Osteoblast (primary cell): ENCODE measurements around the gene DBNL. TPM values are rescaled to one million over a fixed set of nuclear protein-coding genes. Genes with fewer than 3 reads are reported as not detected.

Experiments
- DNase-seq: peaks from one replicate; pipeline ENCODE4 v3.0.0; 2011; ENCODE audit warnings: low spot score, mixed read lengths; ENCODE audit not compliant: insufficient read length; ENCODE audit errors: missing footprints
- H2AFZ ChIP-seq: 2 replicates; pipeline ENCODE4 v1.6.0; 2011; ENCODE audit warnings: mild to moderate bottlenecking, low read length
- H3K27ac ChIP-seq: 2 replicates; pipeline ENCODE4 v1.5.1; 2011; ENCODE audit warnings: mild to moderate bottlenecking, low read depth, low read length, moderate library complexity
- H3K27me3 ChIP-seq: 2 replicates; pipeline ENCODE4 v1.6.0; 2012; ENCODE audit warnings: mild to moderate bottlenecking, control low read depth, inconsistent platforms, low read length, moderate library complexity; ENCODE audit not compliant: insufficient read depth
- H3K36me3 ChIP-seq: 2 replicates; pipeline ENCODE4 v1.5.1; 2011; ENCODE audit warnings: mild to moderate bottlenecking, low read length, control low read depth, moderate library complexity; ENCODE audit not compliant: insufficient read depth
- H3K4me1 ChIP-seq: 2 replicates; pipeline ENCODE4 v1.5.1; 2011; ENCODE audit warnings: mild to moderate bottlenecking, low read length, control low read depth, moderate library complexity; ENCODE audit not compliant: insufficient read depth
- H3K4me2 ChIP-seq: 2 replicates; pipeline ENCODE4 v1.6.0; 2011; ENCODE audit warnings: mild to moderate bottlenecking, low read length; ENCODE audit not compliant: insufficient read depth
- H3K4me3 ChIP-seq: fragments of 200-600 bp; sonication (generic); 3 replicates; pipeline ENCODE4 v1.5.1; 2012; ENCODE audit warnings: mild to moderate bottlenecking, low read length, inconsistent platforms; ENCODE audit not compliant: insufficient read depth
- H3K79me2 ChIP-seq: 2 replicates; pipeline ENCODE4 v1.6.0; 2012; ENCODE audit warnings: mild to moderate bottlenecking, low read length, control low read depth, inconsistent platforms; ENCODE audit not compliant: insufficient read depth
- H3K9me3 ChIP-seq: 2 replicates; pipeline ENCODE4 v1.5.1; 2011; ENCODE audit warnings: low read depth, low read length, control low read depth
- H4K20me1 ChIP-seq: 2 replicates; pipeline ENCODE4 v1.6.0; 2012; ENCODE audit warnings: mild to moderate bottlenecking, low read length, control low read depth; ENCODE audit not compliant: insufficient read depth
- total RNA-seq: library from RNA; depleted of rRNA; stranded (reverse); fragments of >200 nt; gene quantifications from 2 replicates; pipeline ENCODE4 v1.2.3, GENCODE V29; 2012
- TF ChIP-seq, protein P1 (sequence below): IDR thresholded peaks from 2 replicates; pipeline ENCODE4 v1.5.1; 2011; ENCODE audit warnings: mild to moderate bottlenecking, low read depth, low read length, moderate library complexity; ENCODE audit errors: extremely low read depth

DBNL gene
- total RNA-seq, 1 donor: 105 TPM

DNA sequence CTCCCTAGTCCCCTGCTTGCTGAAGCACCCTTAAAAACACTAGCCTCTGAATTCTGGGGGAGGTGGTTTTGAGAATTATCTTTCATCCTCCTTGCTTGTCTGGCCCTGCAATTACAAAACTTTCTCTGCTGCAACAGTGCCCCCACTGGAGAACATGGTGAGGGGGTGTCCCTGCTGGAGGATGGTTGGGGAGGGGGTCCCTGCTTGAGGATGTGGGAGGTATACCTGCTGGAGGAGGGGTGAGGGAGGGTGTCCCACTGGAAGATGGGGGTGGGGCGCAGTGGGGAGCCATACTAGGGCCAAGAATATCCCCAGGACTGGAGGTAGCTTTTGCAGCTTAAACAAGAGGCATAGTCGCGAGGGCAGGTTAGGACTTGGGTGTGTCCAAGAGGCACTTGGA, 41.0 kb downstream of the DBNL start:
- no peaks in the 10 kb centered on the region for H3K9me3 ChIP-seq
- no peak overlapping the region for H2AFZ ChIP-seq
- DNase-seq: peak; percentile 47
- H3K27ac ChIP-seq: peak overlapping the region; percentile 3
- peaks cover 2% of the 10 kb centered on the region for H3K36me3 ChIP-seq
- TF ChIP-seq, protein P1, sequence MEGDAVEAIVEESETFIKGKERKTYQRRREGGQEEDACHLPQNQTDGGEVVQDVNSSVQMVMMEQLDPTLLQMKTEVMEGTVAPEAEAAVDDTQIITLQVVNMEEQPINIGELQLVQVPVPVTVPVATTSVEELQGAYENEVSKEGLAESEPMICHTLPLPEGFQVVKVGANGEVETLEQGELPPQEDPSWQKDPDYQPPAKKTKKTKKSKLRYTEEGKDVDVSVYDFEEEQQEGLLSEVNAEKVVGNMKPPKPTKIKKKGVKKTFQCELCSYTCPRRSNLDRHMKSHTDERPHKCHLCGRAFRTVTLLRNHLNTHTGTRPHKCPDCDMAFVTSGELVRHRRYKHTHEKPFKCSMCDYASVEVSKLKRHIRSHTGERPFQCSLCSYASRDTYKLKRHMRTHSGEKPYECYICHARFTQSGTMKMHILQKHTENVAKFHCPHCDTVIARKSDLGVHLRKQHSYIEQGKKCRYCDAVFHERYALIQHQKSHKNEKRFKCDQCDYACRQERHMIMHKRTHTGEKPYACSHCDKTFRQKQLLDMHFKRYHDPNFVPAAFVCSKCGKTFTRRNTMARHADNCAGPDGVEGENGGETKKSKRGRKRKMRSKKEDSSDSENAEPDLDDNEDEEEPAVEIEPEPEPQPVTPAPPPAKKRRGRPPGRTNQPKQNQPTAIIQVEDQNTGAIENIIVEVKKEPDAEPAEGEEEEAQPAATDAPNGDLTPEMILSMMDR: no peak
- no peak overlapping the region for H3K4me3 ChIP-seq
- H3K4me1 ChIP-seq: peaks cover 41% of the 10 kb centered on the region
- H3K4me2 ChIP-seq: no peak overlapping the region
- no peaks in the 10 kb centered on the region for H4K20me1 ChIP-seq
- no peaks in the 10 kb centered on the region for H3K27me3 ChIP-seq
- H3K79me2 ChIP-seq: peaks cover 14% of the 10 kb centered on the region

DNA sequence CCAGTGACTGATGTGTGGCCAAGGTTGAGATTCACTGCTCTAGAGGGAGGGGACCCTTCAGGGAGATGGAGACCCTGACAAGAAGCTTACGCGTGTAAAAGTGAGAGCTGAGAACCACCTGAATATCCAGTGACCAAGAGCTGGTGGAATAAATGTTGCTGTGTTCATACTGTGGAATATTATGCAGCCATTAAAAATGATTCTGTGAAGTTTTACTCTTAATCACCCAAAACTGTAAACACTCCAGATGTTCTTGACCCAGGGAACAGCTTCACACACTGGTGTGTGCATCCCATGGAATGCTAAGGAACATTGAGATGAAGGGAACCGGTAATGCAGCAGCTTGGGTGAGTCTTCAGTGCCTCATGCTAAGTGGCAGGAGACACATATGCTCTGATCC, 42.1 kb downstream of the DBNL start:
- no peak overlapping the region for H3K4me2 ChIP-seq
- peaks cover 4% of the 10 kb centered on the region for H3K79me2 ChIP-seq
- peak; percentile 25 for DNase-seq
- no peaks in the 10 kb centered on the region for H3K27me3 ChIP-seq
- H3K36me3 ChIP-seq: no peaks in the 10 kb centered on the region
- peaks cover 37% of the 10 kb centered on the region for H3K4me1 ChIP-seq
- H3K9me3 ChIP-seq: no peaks in the 10 kb centered on the region
- no peak overlapping the region for H3K4me3 ChIP-seq
- peak overlapping the region; percentile 98 for H3K27ac ChIP-seq
- H2AFZ ChIP-seq: peak overlapping the region; percentile 18
- TF ChIP-seq, protein P1: no peak
- no peaks in the 10 kb centered on the region for H4K20me1 ChIP-seq

DNA sequence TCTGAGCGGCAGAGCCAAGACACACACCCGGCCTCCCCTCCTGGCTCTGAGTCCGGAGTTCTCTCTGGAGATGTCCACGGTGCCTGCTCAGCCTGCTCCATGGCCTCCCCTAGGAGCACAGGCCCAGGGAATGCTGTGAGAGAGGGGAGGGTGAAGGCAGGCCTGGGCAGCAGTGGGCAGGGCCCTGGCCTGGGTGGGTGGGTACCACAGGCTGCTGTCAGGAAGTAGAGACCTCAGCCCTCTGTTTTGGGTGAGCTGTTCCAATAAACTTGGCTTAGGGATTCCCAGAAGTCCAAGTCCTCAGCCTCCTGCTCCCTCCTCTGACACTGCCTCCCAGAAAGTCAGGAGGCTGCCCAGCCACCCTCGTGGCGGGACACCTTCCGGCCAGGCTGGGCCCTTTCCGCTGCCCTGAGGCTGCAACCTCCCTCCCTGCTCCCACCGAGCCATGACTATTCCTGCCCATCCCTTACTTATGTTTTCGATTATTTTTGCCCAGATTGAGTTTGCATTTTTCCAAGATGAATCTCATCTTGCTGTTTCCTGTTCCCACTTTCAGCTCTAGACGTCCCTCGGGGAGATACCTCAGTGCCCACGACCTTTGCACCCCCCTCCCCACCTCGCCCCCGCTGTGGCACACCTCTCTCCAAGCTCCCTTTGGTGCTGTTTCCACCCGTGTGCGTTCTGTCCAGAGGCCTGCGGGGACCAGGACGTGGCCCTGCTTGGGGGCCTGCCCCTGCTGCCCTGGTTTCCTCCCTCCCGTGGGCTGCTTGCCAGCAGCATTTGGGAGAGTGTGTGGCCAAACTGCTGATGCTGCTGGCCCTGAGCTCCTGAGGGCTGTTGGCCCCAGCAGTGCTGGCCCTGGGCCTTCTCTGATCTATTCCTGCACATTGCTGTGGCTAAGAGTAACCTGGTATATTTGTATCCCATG, 43.7 kb downstream of the DBNL start:
- Histone ChIP-seq H3K27ac (peak overlapping the region; percentile 98), H3K79me2 (no peaks in the 10 kb centered on the region), H3K4me3 (peak overlapping the region; percentile 50), H3K9me3 (no peaks in the 10 kb centered on the region), H3K36me3 (no peaks in the 10 kb centered on the region), H3K4me1 (peaks cover 37% of the 10 kb centered on the region), H4K20me1 (no peaks in the 10 kb centered on the region), H3K4me2 (peak overlapping the region; percentile 68), H3K27me3 (no peaks in the 10 kb centered on the region), H2AFZ (peak overlapping the region; percentile 80)
- TF ChIP-seq, protein P1: no peak
- DNase-seq: peak; percentile 94

DNA sequence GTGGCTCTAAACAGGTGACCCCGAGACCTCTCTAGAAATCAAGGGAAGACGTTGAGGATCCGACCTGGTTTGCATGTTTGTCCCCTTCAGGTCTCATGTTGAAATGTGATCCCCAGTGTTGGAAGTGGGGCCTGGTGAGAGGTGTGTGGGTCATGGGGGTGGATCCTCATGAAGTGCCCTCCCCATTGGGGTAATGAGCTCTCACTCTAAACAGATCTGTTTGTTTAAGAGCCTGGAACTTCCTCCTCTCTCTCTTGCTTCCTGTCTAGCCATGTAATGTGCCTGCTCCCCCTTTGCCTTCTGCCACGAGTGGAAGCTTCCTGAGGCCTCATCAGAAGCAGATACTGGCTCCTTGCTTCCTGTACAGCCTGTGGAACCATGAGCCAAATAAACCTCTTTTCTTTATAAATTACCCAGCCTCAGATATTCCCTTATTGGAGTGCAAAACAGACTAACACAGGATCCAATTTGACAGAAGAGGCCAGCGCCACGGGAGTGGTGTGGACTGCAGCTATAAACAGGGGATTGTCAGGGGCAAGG, 48.7 kb downstream of the DBNL start:
- peaks cover 15% of the 10 kb centered on the region for H3K4me1 ChIP-seq

More for the DNA sequence above, 48.7 kb downstream of the DBNL start:
- no peaks in the 10 kb centered on the region for H3K36me3 ChIP-seq
- no peaks in the 10 kb centered on the region for H3K27me3 ChIP-seq
- no peak overlapping the region for H3K4me2 ChIP-seq
- TF ChIP-seq, protein P1: no peak
- no peaks in the 10 kb centered on the region for H3K79me2 ChIP-seq
- H3K9me3 ChIP-seq: no peaks in the 10 kb centered on the region
- H3K27ac ChIP-seq: no peak overlapping the region
- DNase-seq: no peak
- H2AFZ ChIP-seq: no peak overlapping the region
- no peak overlapping the region for H3K4me3 ChIP-seq
- no peaks in the 10 kb centered on the region for H4K20me1 ChIP-seq
